ENCODE data around the gene GMDS. TPM values are rescaled to one million over a fixed set of nuclear protein-coding genes. Genes with fewer than 3 reads are reported as not detected.
A peak's percentile ranks its signal among the peaks of the same experiment; 100 is the strongest.

Gene GMDS
- total and polyA plus RNA-seq, 2 donors (not counting 3 experiments of a cell fraction or from before 2014, with no cell fraction given): 9.8 to 23.5 TPM

GRCh38 chr6:1604158-1605003 is 641.0 kb downstream of the GMDS start:
- H3K79me2 ChIP-seq (ENCODE audit: control insufficient read depth, insufficient read depth, low read length): no peaks in the 10 kb centered on the region
- CTCF ChIA-PET: interaction anchor here (0.6 to 1.0 kb wide), 10 partner anchors 8 to 1030 kb away, joined by 3 to 25 read pairs (median 4); no protein-coding TSS in a partner anchor

More at GRCh38 chr6:1604158-1605003, 641.0 kb downstream of the GMDS start:
- Histone ChIP-seq H3K9ac (replicated peaks; ENCODE audit: extremely low read depth, insufficient read depth, low read length) (peak overlapping the region; percentile 36), H3K27ac (ENCODE audit: insufficient read depth, low read depth, low read length) (no peak overlapping the region), H4K20me1 (replicated peaks; ENCODE audit: control insufficient read depth, extremely low read depth, insufficient read depth, low read length) (no peaks in the 10 kb centered on the region), H3K9me3 (replicated peaks; ENCODE audit: control insufficient read depth, insufficient read depth, low read length) (no peaks in the 10 kb centered on the region), H3K36me3 (ENCODE audit: control insufficient read depth in 2 of 2, extremely low read depth in 1 of 2, insufficient read depth in 2 of 2, low read length in 2 of 2) (no peaks in the 10 kb centered on the region), H3K4me2 (ENCODE audit: insufficient read depth, low read length) (peak overlapping the region; percentile 78), H3K4me3 (replicated peaks in 1 of 3; ENCODE audit: insufficient read depth in 1 of 3, low read depth in 1 of 3, low read length in 3 of 3) (peak overlapping the region; percentile 33 to 38 (median 36)), H3K27me3 (ENCODE audit: control insufficient read depth in 2 of 2, insufficient read depth in 2 of 2, low read length in 2 of 2) (peaks cover 12 to 16% of the 10 kb centered on the region in 2 experiments), H2AFZ (ENCODE audit: low read depth, low read length) (peak overlapping the region; percentile 96), H3K9me1 (replicated peaks; ENCODE audit: control insufficient read depth, extremely low read depth, insufficient read depth, low read length) (no peaks in the 10 kb centered on the region), H3K4me1 (ENCODE audit: control insufficient read depth, extremely low read depth, insufficient read depth, low read length) (peaks cover 3% of the 10 kb centered on the region)
- DNase-seq (ENCODE audit: low read depth, low spot score): peak; percentile 63
- TF ChIP-seq EZH2 (IDR thresholded peaks at IDR 0.05; ENCODE audit: borderline replicate concordance, low read depth, low read length, severe bottlenecking) (no peak), CTCF (IDR thresholded peaks at IDR 0.05; ENCODE audit: extremely low read depth in 1 of 2, insufficient read depth in 1 of 2, low read depth in 1 of 2, low read length in 2 of 2) (peak; percentile 87 to 91)
- POLR2A ChIA-PET: no interaction called here
- BruUV-seq (replicated peaks): no TSS peak
- dilution Hi-C loops (cut with MboI; ENCODE audit: extremely low pct_ligation_motif_present, low sequenced_read_pairs): loop anchor here (10.0 to 25.0 kb wide), 2 partner anchors 508 to 1040 kb away; no protein-coding TSS in a partner anchor
- intact Hi-C loops (cut with micrococcal nuclease): loop anchor here (1.0 to 2.0 kb wide), 6 partner anchors 82 to 1030 kb away; no protein-coding TSS in a partner anchor
- peak; percentile 74 for FAIRE-seq

All from endothelial cell of umbilical vein (primary cell).